Hepatic stellate cell (primary cell): ENCODE measurements around the gene CERS3.

Source experiments
- DNase-seq: peaks from one replicate; pipeline ENCODE4 v3.0.0; 2011; ENCODE audit warnings: low spot score

CERS3 gene

DNA sequence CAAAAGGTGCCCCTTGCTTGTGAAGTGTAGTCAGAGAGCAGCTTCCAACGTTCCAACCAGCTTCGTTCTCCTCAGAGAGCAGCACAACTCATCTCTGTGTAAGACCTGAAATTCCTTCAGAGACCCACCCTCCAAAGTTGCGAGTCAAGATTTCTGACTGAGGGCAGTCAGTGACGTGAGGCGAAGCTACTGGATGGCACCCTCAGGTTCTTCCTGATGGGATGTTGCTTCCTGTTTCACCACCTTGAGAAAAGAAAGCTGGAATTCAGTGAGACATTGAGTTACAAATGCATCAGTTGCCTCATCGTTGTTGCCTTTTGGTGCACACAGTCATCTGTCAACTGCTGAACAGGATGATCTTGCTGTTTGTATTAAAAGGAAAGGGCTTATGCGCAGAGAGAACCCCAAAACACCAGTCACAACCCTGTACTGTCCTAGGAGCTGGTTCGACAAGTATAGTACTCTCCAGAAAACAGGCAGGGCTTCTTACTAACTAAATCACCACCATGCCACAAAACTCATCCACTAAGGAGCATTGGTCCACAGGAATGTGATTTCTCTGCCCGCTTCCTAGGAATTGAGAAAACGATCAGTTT is at the start of gene CERS3:
TSS of gene CERS3 (minus strand) at position 118 of the 596 bp plus-strand sequence. CDS start 27,101 bp downstream, outside the sequence.
- no peak for DNase-seq

DNA sequence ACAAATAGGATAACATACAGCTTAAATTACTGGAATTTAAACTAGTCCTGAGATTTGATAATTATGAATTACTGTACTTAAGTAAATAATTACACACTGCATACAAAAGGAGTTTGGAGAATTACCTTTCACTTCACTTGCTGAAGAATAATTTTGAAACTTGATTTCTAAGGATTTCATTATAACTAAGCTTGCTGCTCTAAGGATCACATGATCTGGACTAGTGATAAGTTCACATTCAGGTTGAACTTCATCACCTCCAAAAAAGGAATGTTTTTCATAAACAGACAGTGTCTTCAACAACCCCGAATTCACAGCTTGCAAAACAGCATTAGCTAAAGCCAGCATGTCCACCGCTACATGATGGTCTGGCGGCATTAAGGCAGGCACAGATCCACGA is 44.8 kb upstream of the CERS3 start:
- no peak for DNase-seq

- no peak for DNase-seq
Measured at GRCh38 chr15:100572362-100572983, 43.7 kb upstream of the CERS3 start.

- DNase-seq: no peak
Measured at GRCh38 chr15:100571592-100572167, 42.9 kb upstream of the CERS3 start.

GRCh38 chr15:100570735-100571313 is 42.1 kb upstream of the CERS3 start:
- DNase-seq: no peak

DNA sequence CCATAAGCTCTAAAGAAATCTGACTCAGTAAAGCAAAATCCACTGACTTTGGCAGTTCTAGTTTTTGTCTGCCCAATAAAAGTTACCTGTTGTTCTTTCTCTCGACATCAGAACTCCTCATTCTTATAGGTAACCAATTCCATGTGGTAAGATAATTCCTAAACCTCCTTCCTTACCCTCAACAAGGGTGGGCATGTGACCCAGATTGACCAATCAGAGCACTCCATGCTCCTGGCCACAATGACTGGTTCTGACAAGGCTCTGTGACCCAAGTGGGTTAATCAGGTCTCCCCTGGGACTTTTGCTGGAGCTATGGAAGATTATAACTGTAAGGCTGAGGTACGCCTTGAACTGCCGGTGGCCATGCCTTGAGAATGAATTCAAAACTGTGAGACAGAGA is 41.5 kb upstream of the CERS3 start:
- DNase-seq: peak; percentile 42

GRCh38 chr15:100569391-100569790 is 40.6 kb upstream of the CERS3 start:
- no peak for DNase-seq

- no peak for DNase-seq
Measured at GRCh38 chr15:100566850-100567628, 38.3 kb upstream of the CERS3 start.

DNA sequence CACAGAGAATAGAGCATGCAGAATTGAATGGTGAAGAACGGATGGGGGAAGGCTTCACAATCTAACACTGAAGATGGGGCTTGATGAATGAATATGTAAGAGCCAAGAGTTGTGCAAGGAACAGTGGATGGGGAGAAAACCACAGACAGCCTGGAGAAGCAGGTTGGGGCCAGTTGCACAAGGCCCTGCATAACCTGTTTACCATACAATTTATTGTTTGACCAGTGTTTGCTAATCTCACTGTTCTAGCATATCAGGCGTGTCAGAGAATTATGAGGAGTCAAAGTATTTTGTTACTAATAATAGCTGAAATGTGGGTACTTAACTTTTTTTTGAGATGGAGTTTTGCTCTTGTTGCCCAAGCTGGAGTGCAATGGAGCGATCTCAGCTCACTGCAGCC is 36.8 kb upstream of the CERS3 start:
- no peak for DNase-seq

DNA sequence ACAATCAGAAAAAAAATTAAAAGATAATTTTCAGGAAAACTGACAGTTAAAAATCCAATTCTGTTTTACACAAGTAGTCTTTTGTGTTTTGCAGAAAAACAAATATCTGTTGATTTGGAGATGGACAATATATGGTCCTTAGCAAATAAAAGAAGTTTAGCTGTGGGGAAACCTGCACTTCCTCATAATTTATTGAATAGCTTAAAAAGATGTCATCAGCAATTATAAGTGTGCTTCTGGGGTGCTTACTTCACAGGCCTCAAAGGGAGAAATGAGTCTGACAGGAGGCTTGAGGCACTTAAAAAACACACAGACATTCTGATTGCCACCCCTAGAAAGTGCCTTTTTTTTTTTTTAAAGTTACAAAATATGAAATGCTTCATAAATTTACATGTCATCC is 31.6 kb upstream of the CERS3 start:
- DNase-seq: no peak

GRCh38 chr15:100559330-100559729 is 30.6 kb upstream of the CERS3 start:
- DNase-seq: peak; percentile 10

DNA sequence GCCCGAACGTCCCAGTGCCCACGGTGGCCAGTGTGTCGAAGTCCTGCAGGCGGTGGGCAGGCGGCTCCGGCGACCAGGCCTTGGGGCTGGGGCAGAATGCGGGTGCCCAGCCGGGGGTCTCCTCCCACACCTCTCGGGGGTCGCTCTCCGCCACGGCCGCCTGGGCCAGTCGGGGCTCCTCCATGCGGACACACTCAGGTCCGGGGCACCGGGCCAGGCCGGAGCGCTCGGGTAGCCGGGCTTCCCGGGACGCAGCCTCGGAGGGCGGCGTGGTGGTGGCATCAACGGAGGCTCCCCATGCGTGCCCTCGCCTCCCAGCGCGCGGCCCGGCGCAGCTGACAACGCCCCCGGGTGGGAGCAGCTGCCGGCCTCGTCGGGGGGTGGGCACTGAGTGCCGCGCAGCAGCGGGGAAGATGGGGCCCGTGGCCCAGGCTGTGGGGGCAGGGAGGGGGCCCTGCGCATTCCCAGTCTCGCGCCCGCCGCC is 30.1 kb upstream of the CERS3 start:
- no peak for DNase-seq

- no peak for DNase-seq
Measured at GRCh38 chr15:100553468-100553867, 24.7 kb upstream of the CERS3 start.

GRCh38 chr15:100547961-100548360 is 19.2 kb upstream of the CERS3 start:
- DNase-seq: no peak

- DNase-seq: no peak
Measured at GRCh38 chr15:100544946-100545345, 16.2 kb upstream of the CERS3 start.

DNA sequence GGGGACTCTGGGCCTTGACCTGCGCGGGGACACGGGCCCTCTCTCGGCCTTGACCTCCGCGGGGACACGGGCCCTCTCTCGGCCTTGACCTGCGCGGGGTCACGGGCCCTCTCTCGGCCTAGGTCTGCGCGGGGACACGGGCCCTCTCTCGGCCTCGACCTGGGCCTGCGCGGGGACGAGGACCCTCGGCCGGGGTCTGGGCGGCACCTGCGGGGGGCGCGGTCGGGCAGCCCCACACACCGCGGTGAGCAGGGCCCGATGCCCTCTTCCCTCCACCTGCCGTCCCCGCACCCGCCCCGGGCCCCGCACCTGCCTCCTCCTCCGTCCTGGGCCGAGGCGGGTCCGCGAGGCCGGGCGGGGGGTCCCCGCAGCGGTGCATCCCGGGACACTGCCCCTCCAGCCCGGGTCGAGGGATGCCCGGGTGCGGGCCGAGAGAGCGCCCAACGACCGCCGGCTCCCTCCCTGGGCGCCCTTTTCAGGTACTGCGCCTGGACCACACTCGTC is 15.6 kb upstream of the CERS3 start:
- DNase-seq: no peak

- no peak for DNase-seq
Measured at GRCh38 chr15:100542290-100542689, 13.5 kb upstream of the CERS3 start.

DNA sequence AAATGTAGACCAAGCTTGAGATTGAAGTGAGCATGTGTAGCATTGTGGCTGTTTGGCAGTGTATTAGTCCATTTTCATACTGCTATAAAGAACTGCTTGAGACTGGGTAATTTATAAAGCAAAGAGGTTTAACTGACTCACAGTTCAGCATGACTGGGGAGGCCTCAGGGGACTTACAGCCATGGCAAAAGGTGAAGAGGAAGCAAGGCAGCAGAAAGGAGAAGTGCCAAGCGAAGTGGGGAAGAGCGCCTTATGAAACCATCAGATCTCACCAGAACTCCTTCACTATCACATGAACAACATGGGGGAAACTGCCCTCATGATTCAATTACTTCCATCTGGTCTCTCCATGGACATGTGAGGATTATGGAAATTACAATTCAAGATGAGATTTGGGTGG is 8.6 kb upstream of the CERS3 start:
- DNase-seq: no peak

DNA sequence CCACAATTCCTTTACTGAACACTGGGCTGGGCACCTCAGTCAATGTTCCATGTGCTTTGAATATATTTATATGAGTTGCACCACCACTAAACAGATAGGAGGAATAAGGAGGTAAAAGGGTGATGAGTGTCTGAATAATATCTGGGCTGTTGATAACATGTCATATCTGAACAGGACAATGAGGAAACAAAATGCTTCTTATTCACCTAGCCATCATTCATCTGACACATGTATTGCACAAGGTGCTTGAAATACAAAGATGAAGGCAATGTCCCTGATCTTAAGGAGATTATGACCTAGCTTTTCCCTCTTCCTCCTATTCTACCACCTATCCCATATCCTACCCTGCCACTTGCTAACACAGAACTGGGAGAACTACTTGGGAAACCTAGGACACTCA is 8.0 kb upstream of the CERS3 start:
- DNase-seq: no peak

GRCh38 chr15:100533886-100534285 is 5.1 kb upstream of the CERS3 start:
- DNase-seq: no peak

DNA sequence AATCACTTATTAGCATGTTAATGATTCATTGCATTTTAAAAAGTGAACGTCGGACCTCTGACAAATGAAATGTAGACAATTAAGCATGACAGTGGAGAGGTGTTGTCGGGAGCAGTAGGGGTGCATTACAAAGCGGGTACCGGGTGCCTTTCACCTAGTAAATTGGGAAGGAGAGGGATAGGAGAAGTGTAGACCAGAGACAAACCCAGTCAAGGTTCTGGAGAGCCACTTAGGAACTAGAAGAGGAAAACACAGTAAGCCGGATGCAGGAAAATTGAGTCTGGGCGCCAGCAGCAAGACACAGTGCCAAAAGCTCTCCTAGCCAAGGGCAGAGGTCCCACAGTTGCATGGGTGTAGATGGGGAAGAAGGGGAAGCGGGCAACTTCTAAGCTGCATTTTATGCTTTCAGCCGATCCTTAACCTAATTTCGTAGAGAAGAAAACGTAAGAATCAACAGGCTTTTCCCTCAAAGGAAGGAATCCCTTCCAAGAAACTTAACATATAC is 3.1 kb upstream of the CERS3 start:
- no peak for DNase-seq

DNA sequence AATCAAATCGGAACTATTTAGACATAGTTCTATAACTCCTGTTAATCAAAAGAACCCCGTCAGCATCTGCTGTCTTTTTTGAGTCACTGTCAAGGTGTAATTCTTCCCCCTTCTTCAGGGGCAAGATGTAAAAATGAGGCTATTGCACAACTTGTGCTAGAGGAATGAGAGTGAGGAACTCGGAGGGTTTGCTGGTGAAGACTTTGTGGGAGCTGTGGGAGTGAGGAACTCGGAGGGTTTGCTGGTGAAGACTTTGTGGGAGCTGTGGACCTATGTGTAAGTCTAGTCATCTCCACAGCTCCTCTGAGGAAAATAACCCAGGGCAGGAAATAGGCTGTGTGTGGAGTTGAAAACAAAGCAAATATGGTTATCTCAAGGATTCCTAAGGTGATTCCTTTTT is 2.5 kb upstream of the CERS3 start:
- DNase-seq: no peak
